OCI-LY1 (cell line): ENCODE measurements around the gene MYBPC3.

ENCODE experiments used
- EZH2 ChIP-seq: fragments of 200-600 bp; sonication (generic), shearing (Covaris generic); IDR thresholded peaks from 2 replicates; pipeline ENCODE4 v1.8.0; 2017; ENCODE audit warnings: borderline replicate concordance, mixed run types, mild to moderate bottlenecking, antibody characterized with exemption, low read length, moderate library complexity, mixed read lengths
- TF ChIP-seq, protein P1 (sequence below): fragments of 200-600 bp; sonication (generic), shearing (Covaris generic); IDR thresholded peaks from 2 replicates; pipeline ENCODE4 v1.5.1; 2017; ENCODE audit warnings: mild to moderate bottlenecking, antibody characterized with exemption, low read length, moderate library complexity, mixed read lengths

DNA sequence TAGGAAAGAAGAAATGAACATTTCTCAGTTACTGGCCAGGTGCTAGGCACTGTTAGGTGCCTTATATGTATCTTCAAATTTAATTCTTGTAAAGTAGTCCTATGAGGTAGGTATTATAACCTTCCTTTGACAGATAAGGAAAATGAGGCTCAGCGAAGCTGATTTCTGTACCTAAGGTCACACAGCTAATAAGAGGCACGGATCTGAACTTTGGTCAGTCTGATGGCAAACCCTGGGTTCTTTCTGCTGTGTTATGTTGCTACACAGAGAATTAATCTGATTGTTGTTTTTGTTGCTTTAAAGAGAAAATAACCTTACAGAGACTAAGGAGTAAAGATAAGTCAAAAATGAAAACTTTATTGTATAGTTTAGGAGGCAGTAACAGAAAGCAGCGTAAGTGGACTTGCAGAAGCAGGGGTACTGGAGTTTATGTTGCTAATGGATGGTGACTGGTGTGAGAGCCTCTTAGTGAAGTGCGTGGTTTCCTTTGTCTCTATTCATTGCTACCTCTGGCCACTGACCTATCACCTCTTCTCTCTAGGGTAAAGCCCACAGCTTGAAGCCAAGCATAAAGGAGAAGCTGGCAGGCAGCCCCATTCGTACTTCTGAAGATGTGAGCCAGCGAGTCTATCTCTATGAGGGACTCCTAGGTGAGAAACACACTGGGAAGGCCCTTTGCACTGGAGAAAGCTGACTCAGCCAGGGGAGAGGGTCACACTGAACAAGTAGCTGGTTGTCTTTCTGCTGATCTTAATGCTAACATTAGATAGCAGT lies 44.3 kb downstream of the MYBPC3 start:
- TF ChIP-seq, protein P1, sequence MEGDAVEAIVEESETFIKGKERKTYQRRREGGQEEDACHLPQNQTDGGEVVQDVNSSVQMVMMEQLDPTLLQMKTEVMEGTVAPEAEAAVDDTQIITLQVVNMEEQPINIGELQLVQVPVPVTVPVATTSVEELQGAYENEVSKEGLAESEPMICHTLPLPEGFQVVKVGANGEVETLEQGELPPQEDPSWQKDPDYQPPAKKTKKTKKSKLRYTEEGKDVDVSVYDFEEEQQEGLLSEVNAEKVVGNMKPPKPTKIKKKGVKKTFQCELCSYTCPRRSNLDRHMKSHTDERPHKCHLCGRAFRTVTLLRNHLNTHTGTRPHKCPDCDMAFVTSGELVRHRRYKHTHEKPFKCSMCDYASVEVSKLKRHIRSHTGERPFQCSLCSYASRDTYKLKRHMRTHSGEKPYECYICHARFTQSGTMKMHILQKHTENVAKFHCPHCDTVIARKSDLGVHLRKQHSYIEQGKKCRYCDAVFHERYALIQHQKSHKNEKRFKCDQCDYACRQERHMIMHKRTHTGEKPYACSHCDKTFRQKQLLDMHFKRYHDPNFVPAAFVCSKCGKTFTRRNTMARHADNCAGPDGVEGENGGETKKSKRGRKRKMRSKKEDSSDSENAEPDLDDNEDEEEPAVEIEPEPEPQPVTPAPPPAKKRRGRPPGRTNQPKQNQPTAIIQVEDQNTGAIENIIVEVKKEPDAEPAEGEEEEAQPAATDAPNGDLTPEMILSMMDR, result no peak
- TF ChIP-seq EZH2, result no peak
